HEK293T (cell line): ENCODE results near the gene SEC14L1.

ENCODE experiments used
- ARNT ChIP-seq: fragments of 450-650 bp; IDR thresholded peaks from 2 replicates; pipeline ENCODE4 v1.6.1; 2017; ENCODE audit warnings: mild to moderate bottlenecking
- BHLHE40 ChIP-seq: fragments of 450-650 bp; IDR thresholded peaks from 2 replicates; pipeline ENCODE4 v1.6.1; 2016; ENCODE audit warnings: mild to moderate bottlenecking, moderate library complexity, borderline replicate concordance
- CTBP1 ChIP-seq: fragments of 450-650 bp; IDR thresholded peaks from 2 replicates; pipeline ENCODE4 v1.6.1; 2016; ENCODE audit warnings: borderline replicate concordance
- ELF4 ChIP-seq: fragments of 450-650 bp; IDR thresholded peaks from 2 replicates; pipeline ENCODE4 v1.6.1; 2017; ENCODE audit warnings: antibody characterized with exemption
- FOXK2 ChIP-seq: fragments of 450-650 bp; IDR thresholded peaks from 2 replicates; pipeline ENCODE4 v1.6.1; 2016; ENCODE audit warnings: mild to moderate bottlenecking
- FOXM1 ChIP-seq: fragments of 450-650 bp; IDR thresholded peaks from 2 replicates; pipeline ENCODE4 v1.6.1; 2017; ENCODE audit warnings: mild to moderate bottlenecking, borderline replicate concordance
- L3MBTL2 ChIP-seq: fragments of 450-650 bp; conservative IDR thresholded peaks from 2 replicates; pipeline ENCODE4 v1.6.1; 2016; ENCODE audit warnings: mild to moderate bottlenecking
- LEF1 ChIP-seq: fragments of 450-650 bp; IDR thresholded peaks from 2 replicates; pipeline ENCODE4 v1.6.1; 2017; ENCODE audit warnings: mild to moderate bottlenecking, borderline replicate concordance
- NFRKB ChIP-seq: fragments of 450-650 bp; IDR thresholded peaks from 2 replicates; pipeline ENCODE4 v1.6.1; 2016; ENCODE audit warnings: mild to moderate bottlenecking, moderate library complexity
- SP1 ChIP-seq: fragments of 450-650 bp; IDR thresholded peaks from 2 replicates; pipeline ENCODE4 v1.6.1; 2017
- SUZ12 ChIP-seq: fragments of 450-650 bp; IDR thresholded peaks from 2 replicates; pipeline ENCODE4 v1.6.1; 2016; ENCODE audit warnings: mild to moderate bottlenecking
- TARDBP ChIP-seq: fragments of 450-650 bp; IDR thresholded peaks from 2 replicates; pipeline ENCODE4 v1.6.1; 2016

GRCh38 chr17:77218902-77219301 lies 78.1 kb downstream of the SEC14L1 start:
- no peak for TF ChIP-seq BHLHE40
- no peak for TF ChIP-seq FOXM1
- TF ChIP-seq ELF4: no peak
- no peak for TF ChIP-seq SP1
- no peak for TF ChIP-seq ARNT
- TF ChIP-seq FOXK2: no peak
- TF ChIP-seq SUZ12: no peak
- TF ChIP-seq TARDBP: no peak
- TF ChIP-seq CTBP1: no peak
- no peak for TF ChIP-seq LEF1
- no peak for TF ChIP-seq L3MBTL2
- TF ChIP-seq NFRKB: no peak
